AML-193 (cell line): ENCODE measurements around the gene SELENOO.

ENCODE experiments used
- DNase-seq, 2 experiments: peaks; one replicate each; lab custom pipeline; 2025; lab: John Stamatoyannopoulos, UW

Gene SELENOO

DNA sequence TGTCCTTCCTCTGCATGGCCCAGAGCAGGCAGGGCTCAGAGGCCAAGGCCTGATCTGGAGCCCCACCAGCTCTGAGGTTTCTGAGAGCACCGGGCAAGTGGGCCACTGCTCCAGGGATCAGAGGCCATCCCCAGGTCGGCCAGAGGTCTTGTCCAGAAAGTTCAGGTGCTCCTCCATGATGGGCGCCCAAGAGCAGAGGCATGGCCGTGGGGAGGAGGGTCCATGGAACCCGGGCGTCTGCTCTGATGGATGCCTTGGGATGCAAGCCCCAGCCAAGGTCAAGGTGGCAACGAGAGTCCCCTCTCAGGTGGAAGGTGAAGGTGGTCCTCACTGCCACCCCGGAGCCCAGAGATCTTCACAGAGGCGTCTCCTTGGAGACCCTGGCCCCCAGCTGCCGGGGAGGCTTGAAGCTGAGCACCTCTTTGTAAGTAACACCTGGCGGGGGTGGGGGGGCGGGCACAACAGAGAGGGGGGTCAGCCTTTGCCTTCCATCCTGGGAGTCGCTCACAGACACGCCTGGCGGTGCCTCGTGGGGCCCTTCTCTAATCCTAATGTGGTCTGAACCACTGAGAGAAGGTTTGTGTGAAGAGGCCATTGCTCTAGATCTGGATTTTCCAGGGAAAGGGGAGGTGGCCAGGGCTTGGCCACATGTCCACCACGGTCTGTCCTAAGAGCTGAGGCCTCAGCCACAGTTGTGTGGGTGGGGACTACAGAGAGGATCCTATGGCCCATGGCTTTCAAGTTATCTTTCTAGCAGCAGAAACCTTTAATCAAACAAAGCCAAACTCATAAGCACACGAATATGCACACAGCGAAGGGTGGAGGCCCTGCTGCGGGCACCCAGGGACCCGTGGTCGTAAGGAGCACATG is 52.5 kb downstream of the SELENOO start:
- DNase-seq: no peak

GRCh38 chr22:50253941-50254340 is 53.1 kb downstream of the SELENOO start:
- DNase-seq: no peak

DNA sequence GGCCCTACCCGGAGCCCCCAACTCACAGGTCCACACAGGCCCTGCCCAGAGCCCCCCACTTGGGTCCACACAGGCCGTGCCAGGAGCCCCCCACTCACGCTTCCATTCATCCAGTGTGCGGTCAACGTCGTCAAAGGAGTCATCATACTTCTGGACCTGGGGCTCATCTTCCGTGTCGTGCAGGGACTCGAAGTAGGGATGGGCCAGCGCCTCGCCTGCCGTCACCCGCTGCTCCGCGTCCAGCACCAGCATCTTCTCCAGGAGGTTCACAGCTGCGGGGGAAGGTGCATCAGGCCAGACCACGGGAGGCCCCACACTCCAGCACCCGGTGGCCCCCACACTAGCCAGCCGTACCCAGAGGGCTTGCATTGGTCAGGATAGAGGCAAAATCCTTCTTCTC is 54.3 kb downstream of the SELENOO start:
- DNase-seq: no peak

DNA sequence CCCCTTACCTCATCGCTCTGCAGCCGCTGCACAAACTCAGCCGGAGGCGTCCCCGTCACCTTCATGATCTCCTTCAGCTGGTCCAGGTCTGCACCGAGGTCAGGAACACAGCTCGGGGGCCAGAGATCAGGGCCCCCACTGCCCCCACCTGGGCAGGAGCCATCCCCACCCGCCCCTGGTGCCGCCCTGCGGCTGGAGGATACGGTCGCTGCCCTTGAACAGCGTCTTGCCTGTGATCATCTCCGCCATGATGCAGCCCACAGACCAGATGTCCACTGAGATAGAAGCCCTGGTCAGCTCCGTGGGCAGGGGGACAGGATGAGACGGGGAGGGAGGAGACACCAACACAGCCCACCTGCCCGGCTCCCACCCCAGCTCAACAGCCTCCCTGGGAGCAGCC is 54.8 kb downstream of the SELENOO start:
- DNase-seq: no peak

DNA sequence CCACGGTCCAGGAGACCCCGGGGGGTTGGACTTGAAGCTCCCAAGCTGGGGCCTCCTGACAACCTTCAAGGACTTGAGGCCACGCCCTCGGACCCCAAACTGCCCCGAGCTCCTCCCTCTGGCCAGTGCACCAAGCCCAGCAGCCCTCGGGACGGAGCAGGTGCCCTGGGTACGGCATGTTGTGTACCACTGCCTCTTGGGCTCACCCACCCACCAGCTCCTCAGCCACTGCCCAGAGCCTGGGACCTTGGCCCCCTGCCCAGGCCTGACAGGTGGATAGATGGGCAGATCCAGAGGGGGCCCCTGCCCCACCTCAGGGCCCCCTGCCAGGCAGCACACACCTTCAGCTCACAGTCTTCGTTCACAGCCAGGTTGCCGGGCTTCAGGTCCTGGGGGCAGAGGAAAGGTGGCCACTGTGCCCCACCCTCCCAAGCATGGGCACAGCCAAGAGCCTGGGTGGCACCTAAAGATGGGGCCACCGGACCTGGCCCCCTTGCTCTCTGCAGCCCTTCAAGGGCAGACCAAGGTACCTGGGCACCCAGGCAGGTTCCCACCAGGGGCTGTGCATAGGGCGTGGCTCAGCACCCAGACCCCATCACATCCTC is 55.5 kb downstream of the SELENOO start:
- no peak for DNase-seq

DNA sequence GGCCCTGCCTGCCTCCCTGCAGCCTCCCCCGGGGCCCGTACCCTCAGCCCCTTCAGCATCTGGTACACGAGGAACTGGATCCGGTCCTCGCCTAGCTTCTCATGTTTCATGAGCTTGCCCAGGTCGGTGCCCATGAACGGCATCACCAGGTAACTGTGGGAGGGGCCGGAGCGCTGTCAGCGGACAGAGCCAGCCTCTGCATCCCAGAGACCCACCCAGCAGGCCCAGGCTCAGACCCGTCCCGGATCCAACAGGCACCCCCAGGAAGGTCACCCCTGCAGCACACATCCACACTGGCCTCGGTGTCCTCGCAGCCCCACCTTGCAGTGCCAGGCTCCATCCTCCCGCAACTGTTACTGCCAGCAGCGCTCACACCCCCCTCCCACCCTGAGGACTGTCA is 56.2 kb downstream of the SELENOO start:
- DNase-seq: no peak

- no peak for DNase-seq
Measured at GRCh38 chr22:50257451-50258360, 56.9 kb downstream of the SELENOO start.

- no peak for DNase-seq
Measured at GRCh38 chr22:50258361-50259292, 57.8 kb downstream of the SELENOO start.

DNA sequence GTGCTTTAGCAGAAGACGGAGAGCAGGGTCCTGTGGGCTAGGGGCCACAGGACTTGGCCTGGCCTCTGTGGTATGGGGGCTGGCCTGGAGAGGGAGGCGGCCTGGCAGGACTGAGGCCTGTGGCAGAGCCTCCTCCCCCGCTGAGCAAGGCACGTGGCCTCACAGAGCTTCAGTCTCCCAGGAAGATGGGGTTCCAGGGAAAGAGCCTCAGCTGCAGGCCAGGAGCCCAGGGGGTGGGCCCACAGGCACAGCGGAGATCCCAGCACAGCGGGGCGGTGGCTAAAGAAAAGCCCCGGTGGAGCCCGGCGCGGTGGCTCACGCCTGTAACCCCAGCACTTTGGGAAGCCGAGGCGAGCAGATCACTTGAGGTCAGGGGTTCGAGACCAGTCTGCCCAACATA is 58.5 kb downstream of the SELENOO start:
- DNase-seq: no peak

DNA sequence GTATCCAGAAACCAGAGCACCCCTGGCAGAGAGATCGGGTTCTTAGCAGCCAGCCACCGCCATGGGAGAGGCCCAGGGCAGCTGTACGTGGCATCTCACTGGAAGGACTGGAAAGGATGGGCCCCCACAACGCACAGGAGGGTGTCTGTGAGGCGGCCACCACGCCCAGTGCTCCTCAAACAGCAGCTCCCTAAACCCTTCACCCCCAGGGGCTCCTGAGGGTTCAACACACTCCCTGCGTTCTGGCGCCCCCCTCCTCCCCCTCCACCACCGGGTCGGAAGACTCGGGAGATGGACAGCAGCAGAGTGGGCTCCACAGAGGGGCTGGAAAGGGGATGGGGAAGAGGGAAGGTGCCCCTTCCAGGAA is 59.6 kb downstream of the SELENOO start:
- DNase-seq: no peak

DNA sequence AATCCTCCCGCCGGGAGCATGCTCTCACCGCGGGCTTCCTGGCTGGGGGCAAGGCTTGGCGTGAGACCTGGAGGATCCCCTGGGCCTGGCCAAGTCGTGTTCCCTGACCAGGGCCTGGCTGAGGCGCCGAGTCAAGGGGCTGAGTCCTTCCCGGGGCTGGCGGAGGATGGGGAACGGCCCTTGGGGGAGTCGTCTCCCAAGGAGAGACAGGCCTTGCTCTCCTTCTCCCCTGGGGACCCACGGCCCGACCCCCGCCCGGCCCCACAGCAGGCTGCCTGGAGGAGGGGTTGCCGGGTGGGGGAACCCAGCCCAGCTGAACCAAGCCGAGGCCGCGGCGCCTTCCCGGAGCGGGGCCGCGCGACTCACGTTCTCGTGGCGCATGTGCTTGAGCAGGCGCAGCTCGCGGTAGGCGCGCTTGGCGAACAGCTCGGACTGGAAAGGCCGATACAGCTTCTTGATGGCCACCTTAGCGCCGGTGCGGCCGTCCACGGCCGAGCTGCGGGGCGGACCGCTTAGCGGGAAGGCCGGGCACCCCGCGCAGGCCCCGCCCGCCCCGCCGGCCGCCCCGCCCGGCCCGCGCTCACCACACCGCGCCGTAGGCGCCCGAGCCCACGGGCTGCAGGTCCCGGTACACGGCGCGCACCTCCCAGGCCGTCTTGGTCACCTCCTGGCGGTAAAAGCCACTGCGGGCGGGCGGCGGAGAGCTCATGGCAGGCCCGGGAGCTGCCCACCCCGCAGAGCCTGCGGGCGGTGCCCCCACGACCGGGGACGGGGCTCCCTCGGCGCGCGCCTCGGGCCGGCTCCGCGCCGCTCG is 60.2 kb downstream of the SELENOO start:
- peak; percentile 10 to 16 for DNase-seq

DNA sequence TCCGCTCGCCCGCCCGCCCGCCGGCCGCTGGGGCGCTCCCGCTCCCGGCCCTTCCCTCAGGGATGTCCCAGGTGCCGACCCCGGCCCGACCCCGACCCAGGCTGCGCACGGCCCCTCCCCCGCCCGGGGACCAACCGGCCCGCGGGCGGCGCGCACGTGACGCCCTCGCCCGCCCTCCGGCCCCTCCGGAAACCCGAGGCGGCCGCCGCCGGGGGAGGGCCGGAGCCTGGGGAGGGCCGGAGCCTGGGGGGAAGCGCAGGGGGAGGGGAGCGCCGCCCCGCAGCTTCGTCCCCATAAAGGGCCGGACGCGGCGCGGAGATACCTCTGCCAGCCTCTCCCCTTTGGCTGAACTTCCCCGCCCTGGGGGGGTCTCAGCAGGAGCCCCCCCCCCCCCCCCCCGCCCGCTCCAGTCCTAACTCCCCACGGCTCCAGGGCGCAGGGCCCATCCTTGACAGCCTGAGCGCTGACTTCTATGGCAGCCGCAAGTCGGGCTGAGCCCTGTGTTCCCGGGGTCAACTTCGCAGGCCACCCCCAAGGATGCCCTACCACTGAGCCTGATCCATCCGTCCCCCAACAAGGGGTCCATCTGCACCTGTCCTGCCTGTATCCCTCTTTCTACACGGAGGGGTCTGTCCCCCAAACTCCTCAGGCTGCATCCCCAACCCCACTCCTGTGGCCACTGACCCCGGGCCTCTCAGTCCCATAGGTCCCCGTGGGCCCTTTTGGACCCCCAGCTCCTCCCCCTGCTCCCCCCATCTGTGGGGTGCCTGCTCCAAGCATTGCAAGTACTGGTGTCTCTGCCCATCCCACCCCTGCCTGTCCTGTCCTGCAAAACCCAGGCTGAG is 61.0 kb downstream of the SELENOO start, which contains the start of gene MAPK12:
MAPK12 (minus strand) TSS at position 69 of the 845 bp plus-strand sequence. CDS start 174 bp downstream, outside the sequence.
- DNase-seq: no peak

DNA sequence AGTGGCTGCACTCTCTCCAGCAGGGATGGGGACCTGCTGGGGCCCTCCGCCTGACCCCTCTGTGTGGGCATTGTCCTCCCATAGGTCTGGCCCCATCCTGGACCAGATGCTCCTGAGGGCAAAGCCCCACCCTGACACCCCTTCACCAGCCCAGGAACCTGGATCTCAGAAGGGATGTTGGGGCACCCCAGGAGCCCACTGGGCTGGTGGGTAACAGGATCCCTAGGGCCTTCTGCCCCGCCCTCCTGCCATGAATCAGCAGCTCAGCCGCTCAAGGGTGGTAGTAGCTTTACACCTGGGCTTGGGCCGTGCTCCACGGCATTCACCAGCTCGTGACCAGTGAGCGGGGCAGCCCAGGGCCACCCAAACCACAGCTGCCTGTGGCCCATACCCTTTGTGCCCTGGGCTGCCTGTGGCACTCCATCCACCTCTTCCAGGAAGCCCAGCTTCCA is 61.7 kb downstream of the SELENOO start:
- DNase-seq: no peak

GRCh38 chr22:50262973-50263617 is 62.3 kb downstream of the SELENOO start:
- DNase-seq: no peak

DNA sequence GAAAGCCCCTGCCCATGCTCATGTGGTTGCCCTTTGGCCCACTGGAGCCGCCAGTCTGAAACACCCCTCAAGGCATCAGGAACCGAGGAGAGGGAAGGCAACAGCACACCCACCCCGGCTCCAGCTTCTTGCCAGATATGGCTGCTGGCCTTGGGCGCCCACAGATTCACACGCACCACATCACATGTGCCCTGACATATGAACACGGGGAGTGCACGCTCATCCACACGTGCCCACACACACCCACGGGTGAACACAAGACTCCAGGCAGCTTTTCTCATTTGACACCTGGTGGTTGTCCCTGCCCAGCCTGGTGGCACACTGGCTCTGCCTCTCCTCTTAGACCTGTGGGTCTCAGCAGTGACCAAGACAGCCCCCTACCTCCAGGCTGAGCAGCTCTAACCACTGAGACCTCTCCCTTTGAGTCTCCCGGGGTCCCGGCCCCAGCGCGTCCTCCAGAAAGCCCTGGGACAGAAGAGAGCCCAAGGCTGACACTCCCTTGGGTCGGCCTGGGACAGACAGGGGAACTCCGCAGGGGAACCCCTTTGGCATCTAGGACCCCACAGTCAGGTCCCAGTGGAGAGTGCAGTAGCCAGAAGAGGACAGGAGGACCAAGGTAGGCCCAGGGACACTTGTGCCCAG is 63.4 kb downstream of the SELENOO start:
- DNase-seq: no peak

DNA sequence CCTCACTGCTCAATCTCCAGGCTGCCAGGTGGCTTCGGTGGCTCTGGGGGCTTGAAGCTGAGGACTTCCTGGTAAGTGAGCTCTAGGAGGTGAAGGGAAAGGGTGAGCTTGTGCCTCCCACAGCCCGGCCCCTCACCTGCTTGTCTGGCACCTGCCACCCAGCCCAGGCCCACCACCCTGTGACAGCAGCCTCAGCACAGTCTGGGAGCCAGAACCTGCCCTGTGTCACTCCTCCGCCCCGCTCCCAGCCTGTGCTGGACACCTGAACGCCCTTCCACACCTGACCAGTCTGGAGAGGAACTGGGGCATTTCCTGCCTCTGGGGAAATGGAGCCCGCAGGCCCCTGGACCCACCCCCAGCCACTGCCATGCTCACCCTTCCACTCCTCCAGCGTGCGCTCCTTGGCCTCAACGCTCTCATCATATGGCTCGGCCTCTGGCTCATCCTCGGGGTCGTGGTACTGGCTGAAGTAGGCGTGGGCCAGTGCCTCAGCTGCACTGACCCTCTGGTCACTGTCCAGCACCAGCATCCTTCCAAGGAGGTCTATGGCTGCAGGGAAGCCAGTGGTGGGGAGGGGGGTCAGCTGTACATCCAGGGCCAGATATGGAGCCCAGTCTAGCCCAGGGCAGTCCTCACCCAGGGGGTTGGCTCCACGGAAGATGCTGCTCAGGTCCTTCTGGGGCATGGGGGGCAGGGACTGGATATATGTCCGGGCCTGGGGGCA is 64.3 kb downstream of the SELENOO start:
- DNase-seq: no peak

DNA sequence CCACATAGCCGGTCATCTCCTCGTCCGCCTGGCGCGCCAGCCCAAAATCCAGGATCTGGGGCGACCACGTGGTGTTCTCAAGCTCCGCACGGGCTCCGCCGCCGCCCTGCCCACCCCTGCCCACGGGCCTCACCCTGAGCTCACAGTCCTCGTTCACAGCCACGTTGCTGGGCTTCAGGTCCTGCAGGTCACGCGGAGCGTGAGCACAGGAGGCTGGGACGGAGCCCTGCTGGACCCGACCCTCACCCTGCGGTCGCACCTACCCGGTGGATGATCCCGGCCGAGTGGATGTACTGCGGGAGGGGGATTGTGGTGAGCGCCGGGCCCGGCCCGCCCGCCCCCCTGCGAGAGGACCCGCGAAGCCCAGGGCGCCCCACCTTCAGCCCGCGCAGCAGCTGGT is 66.2 kb downstream of the SELENOO start:
- no peak for DNase-seq
